ENCODE measurements around the gene SPAG8.

Gene SPAG8

DNA sequence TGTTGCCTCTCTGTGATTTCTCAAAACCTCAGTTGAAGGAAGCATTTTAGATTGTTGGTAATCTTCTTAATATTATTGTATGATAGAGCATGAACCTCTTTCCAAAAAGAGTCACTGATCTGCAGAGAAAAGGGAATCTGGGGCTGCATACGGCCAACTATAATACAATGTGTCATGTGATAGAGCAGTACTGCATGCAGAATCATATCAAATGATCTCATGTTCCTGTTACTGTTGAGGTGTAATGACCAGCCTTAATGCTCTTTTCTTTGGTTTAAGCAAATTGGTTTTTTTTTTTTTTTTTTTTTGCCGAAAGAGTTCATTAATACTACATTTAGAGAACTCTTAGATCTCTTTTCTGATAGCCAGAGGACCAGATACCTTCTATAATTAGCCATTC is 45.1 kb downstream of the SPAG8 start:
- DNase-seq (ENCODE audit: extremely low spot score), result no peak
- ChIA-PET POLR2A (no interaction called here), CTCF (no interaction called here)
- TF ChIP-seq ZNF384 (IDR thresholded peaks at IDR 0.05), result no peak
- TF ChIP-seq ELF4 (IDR thresholded peaks at IDR 0.05), result no peak

DNA sequence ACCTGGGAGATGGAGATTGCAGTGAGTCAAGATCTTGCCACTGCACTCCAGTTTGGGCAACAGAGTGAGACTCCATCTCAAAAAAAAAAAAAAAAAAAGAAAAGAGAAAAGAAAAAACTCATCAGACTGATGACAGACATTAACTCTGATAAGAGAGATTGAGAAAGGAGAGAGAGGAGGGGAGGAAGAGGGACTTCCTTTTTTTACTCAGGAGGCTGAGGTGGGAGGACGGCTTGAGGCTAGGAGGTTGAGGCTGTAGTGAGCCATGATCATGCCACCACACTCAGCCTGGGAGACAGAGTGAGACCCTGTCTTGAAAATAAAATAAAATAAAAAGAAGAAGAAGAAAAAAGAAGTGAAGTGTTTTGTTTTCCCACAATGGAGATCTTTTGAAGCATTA is 48.3 kb downstream of the SPAG8 start:
- POLR2A ChIA-PET, result no interaction called here
- no peak for DNase-seq (ENCODE audit: extremely low spot score)
- CTCF ChIA-PET, result no interaction called here
- TF ChIP-seq SUZ12 (IDR thresholded peaks at IDR 0.05) (no peak), TARDBP (IDR thresholded peaks at IDR 0.05) (no peak), NFRKB (IDR thresholded peaks at IDR 0.05) (no peak), CTBP1 (IDR thresholded peaks at IDR 0.05; ENCODE audit: borderline replicate concordance) (no peak), BHLHE40 (IDR thresholded peaks at IDR 0.05; ENCODE audit: borderline replicate concordance) (no peak), FOXM1 (IDR thresholded peaks at IDR 0.05; ENCODE audit: borderline replicate concordance) (no peak)
- TF ChIP-seq, protein P1, sequence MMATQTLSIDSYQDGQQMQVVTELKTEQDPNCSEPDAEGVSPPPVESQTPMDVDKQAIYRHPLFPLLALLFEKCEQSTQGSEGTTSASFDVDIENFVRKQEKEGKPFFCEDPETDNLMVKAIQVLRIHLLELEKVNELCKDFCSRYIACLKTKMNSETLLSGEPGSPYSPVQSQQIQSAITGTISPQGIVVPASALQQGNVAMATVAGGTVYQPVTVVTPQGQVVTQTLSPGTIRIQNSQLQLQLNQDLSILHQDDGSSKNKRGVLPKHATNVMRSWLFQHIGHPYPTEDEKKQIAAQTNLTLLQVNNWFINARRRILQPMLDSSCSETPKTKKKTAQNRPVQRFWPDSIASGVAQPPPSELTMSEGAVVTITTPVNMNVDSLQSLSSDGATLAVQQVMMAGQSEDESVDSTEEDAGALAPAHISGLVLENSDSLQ (IDR thresholded peaks at IDR 0.05), result no peak

DNA sequence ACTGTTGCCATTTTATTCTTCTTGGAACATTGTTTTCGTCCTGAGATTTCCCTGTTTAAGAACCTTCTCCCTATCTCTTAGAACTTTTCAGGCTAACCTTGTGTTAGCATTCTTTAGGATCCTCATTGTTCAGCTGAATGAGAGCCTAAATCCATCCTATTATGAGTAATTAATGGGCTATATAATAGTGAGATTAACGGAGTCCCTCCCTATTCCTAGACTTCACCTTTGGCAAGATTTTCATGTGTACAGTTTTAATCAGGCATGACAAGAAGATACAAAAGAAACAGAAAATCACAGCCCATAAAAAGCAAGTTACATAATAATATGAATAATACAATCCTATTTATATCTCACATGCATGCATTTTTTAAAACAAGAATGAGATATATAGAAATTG is 48.9 kb downstream of the SPAG8 start:
- no peak for DNase-seq (ENCODE audit: extremely low spot score)
- TF ChIP-seq FOXA1 (IDR thresholded peaks at IDR 0.05), result no peak
- TF ChIP-seq ELF4 (IDR thresholded peaks at IDR 0.05), result no peak
- POLR2A ChIA-PET, result no interaction called here
- CTCF ChIA-PET, result interaction anchor here (0.7 kb wide), 1 partner anchor 71 kb away, joined by 7 read pairs; no protein-coding TSS in a partner anchor

DNA sequence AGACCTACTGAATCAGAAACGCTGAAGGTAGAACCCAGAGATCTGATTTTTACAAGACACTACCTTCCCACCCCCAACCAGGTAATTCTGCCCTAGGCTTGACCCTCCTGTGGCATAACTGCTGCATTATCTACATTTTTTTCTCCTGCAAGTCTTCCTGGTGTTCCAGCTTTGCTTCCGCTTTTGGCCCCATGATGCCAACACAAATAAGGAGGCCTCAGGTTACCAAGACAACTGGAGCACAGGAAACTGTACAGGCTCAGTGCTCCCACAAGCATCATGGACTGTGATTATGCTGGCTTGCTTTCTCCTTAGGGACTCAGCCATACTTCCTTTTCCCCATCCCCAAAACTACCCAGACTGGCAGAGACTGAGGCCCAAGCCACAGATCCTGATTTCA is 51.4 kb downstream of the SPAG8 start:
- POLR2A ChIA-PET, result interaction anchor here (2.4 kb wide), 1 partner anchor 12 kb away, joined by 5 read pairs; the partner anchor contains the start of genes GBA2 and RGP1

DNA sequence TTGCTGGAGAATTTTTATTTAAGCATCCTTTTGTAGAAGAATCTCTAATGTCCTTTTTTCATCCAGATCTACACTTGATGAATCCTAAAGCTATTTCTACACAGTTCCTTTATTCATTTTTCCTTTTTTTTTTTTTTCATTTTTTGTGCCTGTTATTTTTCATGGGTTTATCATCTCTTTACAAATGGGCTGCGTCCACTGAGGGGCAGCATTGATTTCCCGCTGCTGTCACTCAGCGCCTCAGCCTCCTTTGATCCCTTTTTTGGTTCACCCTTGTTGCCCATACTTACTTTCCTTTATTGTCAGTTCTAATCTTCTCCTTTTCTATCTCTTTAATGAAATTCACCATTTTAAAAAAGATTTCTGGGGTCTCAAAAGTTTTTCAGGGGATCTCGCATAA is 52.3 kb downstream of the SPAG8 start:
- ChIA-PET CTCF (no interaction called here), POLR2A (no interaction called here)
- DNase-seq (ENCODE audit: extremely low spot score), result no peak
- TF ChIP-seq, protein P1 (IDR thresholded peaks at IDR 0.05), result peak; percentile 51
- TF ChIP-seq CTBP1 (IDR thresholded peaks at IDR 0.05; ENCODE audit: borderline replicate concordance) (no peak), FOXA1 (IDR thresholded peaks at IDR 0.05) (no peak)

More for the DNA sequence above, 51.4 kb downstream of the SPAG8 start:
- CTCF ChIA-PET, result no interaction called here
- no peak for DNase-seq (ENCODE audit: extremely low spot score)
- no peak for TF ChIP-seq BHLHE40 (IDR thresholded peaks at IDR 0.05; ENCODE audit: borderline replicate concordance)
- no peak for TF ChIP-seq SP1 (IDR thresholded peaks at IDR 0.05)
- TF ChIP-seq, protein P1 (IDR thresholded peaks at IDR 0.05), result no peak
- TF ChIP-seq L3MBTL2 (conservative IDR thresholded peaks at IDR 0.05), result no peak
- no peak for TF ChIP-seq CTBP1 (IDR thresholded peaks at IDR 0.05; ENCODE audit: borderline replicate concordance)
- no peak for TF ChIP-seq TARDBP (IDR thresholded peaks at IDR 0.05)
- TF ChIP-seq HDGF (IDR thresholded peaks at IDR 0.05; ENCODE audit: borderline replicate concordance), result no peak
- no peak for TF ChIP-seq NFRKB (IDR thresholded peaks at IDR 0.05)
- no peak for TF ChIP-seq FOXK2 (IDR thresholded peaks at IDR 0.05)
- TF ChIP-seq LEF1 (IDR thresholded peaks at IDR 0.05; ENCODE audit: borderline replicate concordance), result no peak
- no peak for TF ChIP-seq FOXA1 (IDR thresholded peaks at IDR 0.05)
- TF ChIP-seq ELF4 (IDR thresholded peaks at IDR 0.05), result no peak
- TF ChIP-seq ARNT (IDR thresholded peaks at IDR 0.05), result no peak
- no peak for TF ChIP-seq SUZ12 (IDR thresholded peaks at IDR 0.05)
- TF ChIP-seq FOXM1 (IDR thresholded peaks at IDR 0.05; ENCODE audit: borderline replicate concordance), result no peak
- TF ChIP-seq ZNF384 (IDR thresholded peaks at IDR 0.05), result no peak

All from HEK293T (cell line).